Endothelial cell of umbilical vein (primary cell): ENCODE measurements around the gene PITX2.

Experiments
- CTCF ChIP-seq, 2 donors: IDR thresholded peaks; 1 replicate in 1 of 2; 2 replicates in 1 of 2; pipeline ENCODE4 v1.5.1; 2011; ENCODE audit warnings: low read length in 2 of 2, mild to moderate bottlenecking in 2 of 2, moderate library complexity in 2 of 2, control low read depth in 1 of 2, inconsistent platforms in 1 of 2, low read depth in 1 of 2; ENCODE audit not compliant: insufficient read depth in 1 of 2; ENCODE audit errors: extremely low read depth in 1 of 2
- EZH2 ChIP-seq: IDR thresholded peaks from 2 replicates; pipeline ENCODE4 v1.6.1; 2012; ENCODE audit warnings: borderline replicate concordance, low read depth, mild to moderate bottlenecking, moderate library complexity, low read length, inconsistent platforms; ENCODE audit not compliant: severe bottlenecking
- FOS ChIP-seq: IDR thresholded peaks from 2 replicates; pipeline ENCODE4 v1.6.1; 2011; ENCODE audit warnings: mild to moderate bottlenecking, low read length, moderate library complexity, borderline replicate concordance; ENCODE audit not compliant: insufficient read depth
- GATA2 ChIP-seq: IDR thresholded peaks from 2 replicates; pipeline ENCODE4 v1.7.0; 2011; ENCODE audit warnings: low read depth, mild to moderate bottlenecking, moderate library complexity, mixed read lengths, low read length; ENCODE audit not compliant: insufficient read length, insufficient read depth
- JUN ChIP-seq: IDR thresholded peaks from 2 replicates; pipeline ENCODE4 v1.6.1; 2011; ENCODE audit warnings: borderline replicate concordance, low read depth; ENCODE audit not compliant: insufficient read length, insufficient read depth
- MAX ChIP-seq: IDR thresholded peaks from 2 replicates; pipeline ENCODE4 v1.6.1; 2011; ENCODE audit not compliant: insufficient read depth, insufficient read length
- MYC ChIP-seq: IDR thresholded peaks from one replicate; pipeline ENCODE4 v1.6.1; 2011; ENCODE audit warnings: mild to moderate bottlenecking, low read depth, low read length
- POLR2A ChIP-seq: IDR thresholded peaks from 2 replicates; pipeline ENCODE4 v1.6.1; 2012; ENCODE audit warnings: low read depth, mild to moderate bottlenecking, control low read depth, low read length
- POLR2AphosphoS5 ChIP-seq: IDR thresholded peaks from 2 replicates; pipeline ENCODE4 v1.6.1; 2012; ENCODE audit warnings: low read depth, mild to moderate bottlenecking, control low read depth, low read length, moderate library complexity; ENCODE audit not compliant: insufficient read depth

GRCh38 chr4:110587666-110588285 lies 35.1 kb downstream of the PITX2 start:
- TF ChIP-seq CTCF (IDR thresholded peaks at IDR 0.05; ENCODE audit: extremely low read depth in 1 of 2, insufficient read depth in 1 of 2, low read depth in 1 of 2, low read length in 2 of 2) (no peak), POLR2A (no peak), POLR2AphosphoS5 (no peak), EZH2 (no peak), GATA2 (no peak), MAX (no peak), MYC (no peak), FOS (no peak), JUN (no peak)
